Measurements from ENCODE around the gene DOLPP1.

The DOLPP1 gene

DNA sequence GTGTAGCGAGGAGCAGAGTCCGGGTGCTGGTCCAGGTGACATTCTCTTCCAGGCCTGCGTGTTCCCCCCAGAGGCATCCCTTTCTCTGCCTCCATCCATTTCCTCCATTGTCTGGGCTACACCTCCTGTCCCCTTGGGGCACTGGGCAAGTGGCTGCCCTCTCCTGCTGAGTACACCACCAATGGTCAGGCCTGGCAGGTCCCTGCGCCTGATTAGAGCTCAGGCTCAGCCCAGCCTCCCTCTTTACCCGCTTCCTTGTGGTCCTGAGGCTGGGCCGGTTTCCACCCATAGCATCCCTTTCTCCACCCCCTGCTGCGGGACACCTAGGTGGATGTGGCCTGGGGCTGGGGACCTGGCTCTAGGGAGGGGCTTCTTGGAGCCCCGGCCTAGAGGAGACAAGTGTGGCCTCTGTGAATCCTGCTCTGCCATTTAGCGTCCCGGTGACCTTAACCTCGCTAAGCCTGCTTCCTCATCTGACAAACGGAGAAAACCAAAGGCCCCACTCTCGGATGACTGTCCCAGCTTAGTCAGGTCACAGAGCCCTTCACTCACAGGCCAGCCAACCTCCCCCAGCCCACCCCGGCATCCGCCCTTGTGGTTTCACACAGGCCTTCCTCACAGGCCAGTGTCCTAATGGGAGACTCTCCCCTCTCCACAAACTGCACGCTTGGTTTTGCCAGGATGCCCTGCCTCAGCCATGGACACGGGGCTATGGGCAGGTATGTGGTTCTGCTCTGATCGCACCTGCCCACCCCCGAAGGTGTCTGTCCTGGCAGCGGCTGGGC is 12.9 kb downstream of the DOLPP1 start:
- DNase-seq (ENCODE audit: extremely low read depth in 1 of 2, low read depth in 1 of 2) = no peak

DNA sequence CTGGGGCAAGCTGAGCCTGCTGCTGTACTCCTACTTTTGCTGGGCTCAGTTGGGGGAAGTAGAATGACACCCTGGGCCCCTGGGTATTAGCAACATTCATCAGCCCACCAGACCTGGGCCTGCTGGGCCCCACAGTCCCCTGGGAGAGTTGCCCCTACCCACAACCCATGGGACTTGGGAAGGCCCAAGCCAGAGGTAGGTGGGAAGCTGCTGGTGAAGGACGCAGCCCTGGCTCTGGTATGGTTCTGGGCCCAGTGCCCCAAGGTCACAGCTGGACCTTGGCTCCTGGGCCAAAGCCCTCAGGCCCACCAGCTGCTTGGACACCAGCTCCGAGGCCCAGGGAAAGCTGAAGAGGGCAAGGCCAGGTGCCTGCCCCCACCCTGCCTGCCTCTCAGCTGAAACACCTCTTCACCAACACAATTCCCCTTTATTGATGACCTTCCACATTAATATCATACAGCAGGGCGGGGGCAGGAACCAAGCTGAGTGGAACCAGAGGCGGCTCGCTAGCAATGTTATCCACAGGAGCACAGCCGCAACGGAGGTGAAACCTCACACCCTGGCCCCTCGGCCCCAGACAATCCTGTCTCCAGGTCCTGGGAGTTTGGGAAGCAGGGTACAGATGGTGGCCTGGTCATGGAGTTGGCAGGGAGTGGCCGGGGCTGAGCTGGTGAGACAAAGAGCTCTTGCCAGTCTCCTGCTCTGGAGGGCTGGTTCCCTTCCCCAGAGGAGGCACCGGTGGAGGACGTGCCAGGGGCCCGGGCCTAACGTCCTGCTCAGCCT is 13.7 kb downstream of the DOLPP1 start:
- no peak for DNase-seq (ENCODE audit: extremely low read depth in 1 of 2, low read depth in 1 of 2)

- no peak for DNase-seq (ENCODE audit: extremely low read depth in 1 of 2, low read depth in 1 of 2)
These were observed 14.3 kb downstream of the DOLPP1 start for GRCh38 chr9:129095170-129095667.

- no peak for DNase-seq (ENCODE audit: extremely low read depth in 1 of 2, low read depth in 1 of 2)
These were observed 15.0 kb downstream of the DOLPP1 start for GRCh38 chr9:129095908-129096307.

DNA sequence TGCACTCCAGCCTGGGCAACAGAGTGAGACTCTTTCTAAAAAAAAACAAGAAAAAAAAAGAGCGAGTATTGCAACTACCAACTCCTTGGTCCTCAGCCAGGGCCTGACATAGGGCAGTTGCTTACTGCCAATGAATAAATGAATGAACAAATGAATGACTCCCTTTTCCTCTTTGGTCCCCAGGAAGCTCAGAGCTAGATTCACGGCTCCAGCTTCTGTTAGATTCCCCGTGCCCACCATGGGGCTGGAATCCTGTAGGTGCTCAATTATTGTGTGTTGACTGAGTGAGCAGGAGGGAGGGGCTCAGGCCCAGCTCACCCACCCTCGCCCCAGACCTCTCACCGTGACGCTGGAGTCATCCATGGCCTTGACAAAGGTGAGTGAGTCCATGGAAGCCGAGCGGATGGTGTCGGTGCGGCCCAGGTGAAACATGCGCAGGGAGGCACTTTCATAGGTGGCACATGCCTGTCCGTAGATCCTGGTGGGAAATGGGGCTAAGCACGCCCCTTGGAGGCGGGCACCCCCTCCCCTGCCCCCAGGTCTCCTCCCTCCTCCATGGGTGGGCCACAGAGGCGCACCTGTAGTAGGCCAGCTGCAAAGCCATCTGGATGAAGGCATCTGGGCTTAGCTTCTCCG is 16.9 kb downstream of the DOLPP1 start:
- DNase-seq (ENCODE audit: extremely low read depth in 1 of 2, low read depth in 1 of 2) = no peak

- DNase-seq (ENCODE audit: extremely low read depth in 1 of 2, low read depth in 1 of 2) = no peak
These were observed 17.4 kb downstream of the DOLPP1 start for GRCh38 chr9:129098328-129098727.

DNA sequence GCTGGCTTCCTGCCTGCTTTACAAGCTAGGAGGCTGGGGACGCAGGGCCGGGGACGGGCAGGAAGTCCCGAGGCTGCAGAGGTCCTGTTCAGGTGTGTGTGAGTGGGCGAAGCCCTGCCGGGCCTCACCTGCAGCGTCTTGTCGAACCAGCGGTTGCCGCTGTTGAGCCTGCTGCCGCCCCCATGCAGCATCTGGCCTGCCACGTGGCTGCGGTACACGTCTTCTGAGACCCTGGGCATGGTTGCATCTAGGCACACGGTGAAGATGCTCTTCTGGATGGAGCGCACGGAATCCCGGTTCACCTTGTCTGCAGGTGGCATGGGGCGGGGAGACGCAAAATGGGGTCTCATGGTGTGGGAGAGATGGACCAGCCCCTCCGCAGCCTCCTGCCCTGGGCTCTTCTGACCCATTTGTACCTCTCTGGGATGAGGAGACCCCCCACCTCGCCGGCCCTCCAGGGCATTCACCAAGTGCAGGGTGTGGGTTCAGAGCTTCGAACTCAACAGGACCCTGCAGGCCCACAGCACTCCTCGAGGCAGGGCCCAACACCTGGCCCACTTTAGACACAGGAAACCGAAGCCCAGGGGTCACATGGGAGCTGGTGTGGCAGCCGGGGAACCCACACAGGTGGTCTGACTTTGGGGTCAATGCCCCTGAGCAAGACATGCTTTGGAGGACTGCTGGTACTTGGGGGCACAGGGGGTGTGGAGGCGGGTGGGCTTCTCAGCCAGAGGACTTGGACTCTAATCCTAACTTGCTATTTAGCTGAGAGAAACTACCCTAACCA is 19.7 kb downstream of the DOLPP1 start:
- no peak for DNase-seq (ENCODE audit: extremely low read depth in 1 of 2, low read depth in 1 of 2)

GRCh38 chr9:129101279-129101678 is 20.4 kb downstream of the DOLPP1 start:
- DNase-seq (ENCODE audit: extremely low read depth in 1 of 2, low read depth in 1 of 2) = no peak

- no peak for DNase-seq (ENCODE audit: extremely low read depth in 1 of 2, low read depth in 1 of 2)
These were observed 21.2 kb downstream of the DOLPP1 start for GRCh38 chr9:129102095-129102525.

DNA sequence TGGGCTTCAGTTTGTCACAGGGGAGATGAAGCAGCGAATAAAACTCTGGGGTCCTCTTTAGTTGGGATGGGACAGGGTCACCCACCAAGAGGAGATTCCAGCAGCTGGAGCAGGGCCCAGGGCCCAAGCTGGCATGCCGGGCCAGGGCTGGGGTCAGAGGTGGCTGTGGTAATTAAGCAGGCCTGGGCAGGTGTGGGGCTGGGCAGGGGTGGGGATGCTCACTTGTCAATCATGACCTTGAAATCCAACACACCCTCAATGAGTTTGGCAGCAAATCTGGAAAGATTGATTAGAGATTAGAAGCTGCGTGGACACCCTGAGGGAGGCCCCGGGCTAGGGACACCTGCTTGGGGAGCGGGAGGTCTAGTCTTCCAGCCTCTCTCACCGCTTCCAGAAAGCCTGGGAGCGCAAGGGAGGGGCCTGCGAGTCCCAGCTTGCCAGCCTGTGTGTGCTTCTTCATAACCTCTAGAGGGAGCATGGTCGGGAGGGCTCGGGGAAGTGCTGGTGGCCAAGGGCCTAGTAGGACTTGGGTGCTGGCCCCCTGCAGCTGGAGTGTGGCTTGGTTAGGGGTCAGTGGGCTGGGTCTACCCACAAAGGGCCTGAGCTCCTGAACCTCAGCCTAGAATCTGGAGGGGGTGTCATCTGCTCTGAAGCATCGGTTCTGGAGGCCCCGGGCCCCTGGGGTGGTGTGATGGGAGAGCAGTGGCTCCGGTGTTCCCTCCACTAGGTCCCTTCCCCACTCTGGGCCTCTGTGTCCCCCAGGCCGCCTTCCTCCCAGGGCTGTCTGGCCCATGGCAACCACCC is 22.1 kb downstream of the DOLPP1 start:
- DNase-seq (ENCODE audit: extremely low read depth in 1 of 2, low read depth in 1 of 2) = no peak

- DNase-seq (ENCODE audit: extremely low read depth in 1 of 2, low read depth in 1 of 2) = no peak
These were observed 22.7 kb downstream of the DOLPP1 start for GRCh38 chr9:129103595-129103965.

DNA sequence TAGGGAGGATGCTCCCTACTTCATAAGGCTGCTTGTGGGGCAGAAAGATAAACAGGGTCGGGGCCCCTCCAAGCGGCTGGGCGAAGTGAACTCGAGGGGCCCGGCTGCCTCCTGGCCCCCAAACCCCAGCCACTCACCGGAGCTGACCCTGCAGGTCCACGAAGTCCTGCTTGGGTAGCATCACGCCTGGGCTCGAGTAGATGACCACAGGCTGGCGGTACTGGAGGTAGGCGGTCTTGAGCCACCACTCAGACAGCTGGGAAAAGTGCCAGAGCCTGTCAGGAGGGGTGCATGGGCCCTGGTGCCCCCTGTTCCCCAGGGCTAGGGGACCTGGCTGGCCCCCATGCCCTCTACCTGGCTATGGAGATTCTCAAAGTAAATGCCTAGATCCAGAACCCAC is 23.1 kb downstream of the DOLPP1 start:
- DNase-seq (ENCODE audit: extremely low read depth in 1 of 2, low read depth in 1 of 2) = no peak

DNA sequence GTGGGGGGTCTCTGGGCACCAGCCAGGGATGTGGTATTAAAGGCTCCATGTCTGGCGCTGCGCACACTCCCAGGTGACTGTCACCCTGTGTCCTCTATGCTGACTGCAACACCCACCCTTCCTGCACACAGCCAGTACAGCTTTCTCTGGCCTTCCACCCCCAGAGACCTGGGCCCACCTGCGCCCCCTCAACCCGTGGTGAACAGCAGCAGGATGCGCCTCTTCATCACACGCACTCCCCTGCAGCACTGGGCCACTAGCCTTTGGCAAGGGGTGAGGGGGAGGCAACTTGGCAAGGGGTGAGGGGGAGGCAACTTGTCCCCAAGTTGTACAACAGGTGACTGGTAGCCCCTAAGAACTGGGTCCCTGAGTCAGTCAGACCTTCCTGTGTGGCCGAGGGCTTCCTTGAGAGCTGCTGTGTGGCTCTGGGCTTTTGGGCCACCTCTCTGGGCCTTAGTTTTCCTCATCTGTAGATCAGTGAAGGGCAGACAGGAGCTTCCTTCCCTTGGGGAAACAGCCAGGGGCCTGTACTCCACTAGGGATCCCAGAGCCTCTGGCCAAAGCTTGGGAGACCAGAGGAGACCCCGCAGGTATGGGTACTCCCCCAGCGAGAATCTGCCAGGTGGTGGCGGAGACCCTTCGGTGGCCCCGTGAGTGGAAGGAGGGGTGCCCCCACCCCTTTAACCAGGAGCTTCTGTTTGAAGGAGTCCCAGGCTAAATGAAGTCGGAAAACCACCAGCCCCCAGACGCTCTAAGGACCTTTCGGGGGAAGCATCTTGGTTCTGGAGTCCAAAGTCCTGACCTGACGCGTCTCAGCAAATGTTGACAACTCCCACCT is 25.2 kb downstream of the DOLPP1 start:
- DNase-seq (ENCODE audit: extremely low read depth in 1 of 2, low read depth in 1 of 2) = no peak

GRCh38 chr9:129107651-129108050 is 26.7 kb downstream of the DOLPP1 start:
- DNase-seq (ENCODE audit: extremely low read depth in 1 of 2, low read depth in 1 of 2) = no peak

GRCh38 chr9:129108083-129108804 is 27.3 kb downstream of the DOLPP1 start:
- DNase-seq (ENCODE audit: extremely low read depth in 1 of 2, low read depth in 1 of 2) = no peak

- no peak for DNase-seq (ENCODE audit: extremely low read depth in 1 of 2, low read depth in 1 of 2)
These were observed 28.1 kb downstream of the DOLPP1 start for GRCh38 chr9:129108805-129109536.

DNA sequence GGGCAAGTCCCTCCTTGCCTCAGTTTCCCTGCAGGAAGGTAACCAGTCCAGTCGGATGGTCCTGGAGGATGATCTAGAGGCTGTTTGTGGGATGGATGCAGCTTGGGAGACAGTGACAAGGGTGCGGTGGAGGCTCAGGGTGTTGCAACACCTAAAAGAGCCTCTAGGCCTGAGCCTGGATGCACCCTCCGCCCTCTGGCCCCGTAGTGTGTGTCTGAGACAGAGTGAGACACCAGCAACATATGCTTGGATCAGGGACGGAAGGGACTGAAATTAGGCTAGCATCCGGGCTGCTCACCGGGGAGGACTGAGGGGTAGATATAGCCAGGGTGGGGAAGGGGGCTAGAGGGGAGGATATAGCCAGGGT is 28.6 kb downstream of the DOLPP1 start:
- DNase-seq (ENCODE audit: extremely low read depth in 1 of 2, low read depth in 1 of 2) = no peak
